NCI-H187 treated with DMSO at 0.1 percent for 48 hours (cell line): ENCODE results near the gene RPL27A.

Experiments
- DNase-seq: peaks from one replicate; lab custom pipeline; 2025; lab: John Stamatoyannopoulos, UW

Gene RPL27A

DNA sequence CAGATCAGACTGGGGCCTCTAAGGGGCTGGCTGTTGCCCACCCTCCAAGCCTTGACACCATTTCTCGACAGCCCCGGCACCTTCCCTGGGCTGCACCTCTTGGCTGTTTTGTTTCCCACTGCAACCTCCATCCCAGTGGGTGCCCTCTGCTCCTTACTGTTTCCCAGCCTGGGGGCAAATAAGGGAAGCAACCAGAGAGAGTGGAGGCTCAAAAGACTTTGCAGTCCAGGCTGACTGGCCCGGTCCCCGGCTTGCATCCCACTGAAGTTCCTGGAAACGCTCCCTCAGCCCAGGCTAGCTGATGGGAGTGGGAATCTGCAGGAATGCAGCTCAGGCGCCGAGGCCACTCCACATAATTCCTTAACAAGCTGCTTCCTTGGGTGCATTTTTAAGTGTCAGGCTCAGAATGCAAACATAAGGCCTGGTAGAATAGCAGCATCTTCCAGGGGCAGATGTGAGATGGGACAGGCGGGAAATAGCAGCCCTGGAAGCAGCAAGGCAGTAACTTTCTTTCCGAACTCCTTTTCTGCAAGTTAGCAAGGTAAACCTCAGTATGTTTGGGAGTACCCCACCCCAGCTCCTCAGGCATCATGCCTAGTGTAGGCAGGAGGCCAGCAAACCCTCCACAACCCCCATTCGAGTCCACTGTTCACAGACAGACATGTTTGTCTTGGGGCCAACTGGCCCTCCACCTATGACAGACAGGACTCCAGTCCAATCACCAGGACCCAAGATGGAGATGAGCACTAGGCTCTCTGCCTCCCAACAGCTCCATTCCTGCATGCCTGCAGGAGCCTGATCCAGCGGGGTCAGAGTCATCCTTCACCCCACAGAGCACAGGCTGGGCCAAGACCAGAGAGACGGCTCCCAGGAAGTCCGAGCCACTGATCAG, 39.3 kb downstream of the RPL27A start:
- no peak for DNase-seq

DNA sequence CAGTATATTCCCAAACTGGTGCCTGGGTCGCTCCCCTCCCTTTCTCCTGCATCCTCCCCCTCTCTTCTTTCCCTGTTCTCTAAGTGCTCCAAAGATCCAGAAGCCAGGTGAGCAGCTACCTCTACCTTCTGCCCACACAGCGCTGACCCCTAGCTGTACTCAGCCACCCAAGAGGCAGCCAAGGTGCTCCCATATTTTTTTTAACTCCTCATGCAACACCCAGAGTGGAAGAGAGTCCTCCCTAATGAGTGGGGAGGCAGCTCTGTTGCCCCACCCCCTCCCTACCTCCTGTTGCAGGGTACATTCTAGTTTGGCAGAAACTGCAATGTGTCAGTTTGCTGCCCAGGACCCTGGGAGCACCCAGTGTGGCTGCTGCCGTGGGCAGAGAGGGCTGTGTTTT, 40.2 kb downstream of the RPL27A start:
- DNase-seq, result no peak

DNA sequence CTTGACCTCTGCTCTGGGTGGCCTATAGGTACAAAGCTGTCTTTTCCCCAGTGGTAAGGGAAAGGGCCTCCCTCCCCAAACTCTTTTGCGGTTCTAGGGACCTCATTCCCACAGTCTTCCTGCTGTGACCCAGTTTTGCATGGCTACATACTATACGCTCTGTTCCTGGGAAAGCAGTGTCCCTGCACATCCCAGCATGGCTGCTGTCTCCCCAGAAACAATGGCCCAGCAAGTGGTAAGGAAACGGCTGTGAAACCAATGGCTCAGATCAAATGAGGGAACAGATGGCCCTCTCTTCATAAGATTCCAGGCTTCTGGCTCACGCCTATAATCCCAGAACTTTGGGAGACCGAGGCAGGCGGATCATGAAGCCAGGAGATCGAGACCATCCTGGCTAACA, 41.1 kb downstream of the RPL27A start:
- DNase-seq, result no peak

DNA sequence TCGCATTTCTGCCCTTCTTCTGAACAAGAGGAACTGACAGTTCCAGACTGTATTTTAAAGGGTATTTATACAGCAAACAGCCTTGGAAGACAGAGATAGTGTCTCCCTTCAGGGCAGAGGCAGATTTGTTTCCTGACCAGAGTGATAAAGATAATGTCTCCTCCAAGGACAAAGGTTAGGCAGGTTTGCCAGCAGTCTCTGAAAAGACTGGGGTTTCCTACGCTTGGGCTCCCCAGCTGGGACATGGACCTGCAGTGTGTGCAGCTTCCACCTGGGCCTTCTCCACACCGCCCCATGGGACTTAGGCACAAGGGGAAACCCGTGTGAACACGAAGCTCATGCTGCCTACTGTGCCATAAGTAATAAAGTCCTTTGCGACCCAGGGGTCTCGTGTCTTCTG, 42.1 kb downstream of the RPL27A start:
- no peak for DNase-seq

DNA sequence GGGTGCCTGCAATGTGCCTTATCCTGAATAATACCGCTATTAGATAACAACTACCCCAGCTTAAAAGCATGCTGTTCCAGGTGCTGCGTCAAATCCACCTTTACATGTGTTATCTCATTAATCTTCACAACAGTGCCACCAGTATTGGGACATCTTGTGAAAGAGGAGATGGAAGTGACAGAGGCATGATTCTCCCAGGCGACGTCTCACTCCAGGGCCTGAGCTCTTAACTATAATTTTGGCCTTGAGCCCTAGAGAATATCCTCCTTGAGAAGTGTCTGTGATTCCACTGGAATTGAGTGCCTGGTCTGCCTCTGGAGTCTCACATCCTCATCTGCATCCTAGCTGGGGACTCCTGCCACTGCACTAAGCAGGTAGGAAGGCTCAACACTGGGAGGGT, 43.8 kb downstream of the RPL27A start:
- DNase-seq, result no peak

DNA sequence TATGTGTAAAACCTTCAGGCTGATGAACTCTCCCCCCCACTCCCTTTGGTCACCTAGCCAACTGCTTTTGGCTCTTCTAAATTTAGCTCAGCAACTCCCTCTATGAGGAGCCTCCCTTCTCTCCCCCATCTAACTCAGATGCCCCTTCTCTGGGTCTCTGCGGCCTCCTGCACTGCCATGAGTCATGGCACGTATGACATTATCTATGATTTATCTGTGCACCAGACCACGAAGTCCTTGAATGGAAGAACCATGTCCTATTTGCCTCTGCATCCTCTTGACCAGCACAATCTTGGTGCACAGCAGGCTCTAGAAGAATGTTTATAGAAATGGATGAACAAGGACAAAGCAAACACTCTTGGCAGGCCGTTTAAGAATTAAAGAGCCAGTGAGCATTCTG, 46.0 kb downstream of the RPL27A start:
- DNase-seq, result no peak

DNA sequence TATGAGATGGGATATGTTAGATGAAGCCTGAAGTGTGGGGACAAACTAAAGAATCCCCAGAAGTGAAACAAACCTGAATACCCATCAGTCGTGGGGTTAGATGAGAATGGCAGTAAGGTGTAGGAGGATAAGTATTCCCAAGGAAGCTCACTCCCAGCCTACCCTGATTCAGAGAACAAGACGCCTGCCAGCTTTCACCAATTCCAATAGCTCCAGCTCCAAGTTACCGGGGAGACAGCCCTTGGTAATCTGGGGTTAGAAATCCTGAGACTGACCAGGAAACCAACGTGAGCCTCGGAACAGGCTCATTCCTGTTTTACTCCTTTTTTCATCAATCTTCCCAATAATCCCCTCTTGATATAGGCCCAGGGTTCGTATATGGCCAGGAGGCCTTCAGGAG, 46.5 kb downstream of the RPL27A start:
- no peak for DNase-seq

DNA sequence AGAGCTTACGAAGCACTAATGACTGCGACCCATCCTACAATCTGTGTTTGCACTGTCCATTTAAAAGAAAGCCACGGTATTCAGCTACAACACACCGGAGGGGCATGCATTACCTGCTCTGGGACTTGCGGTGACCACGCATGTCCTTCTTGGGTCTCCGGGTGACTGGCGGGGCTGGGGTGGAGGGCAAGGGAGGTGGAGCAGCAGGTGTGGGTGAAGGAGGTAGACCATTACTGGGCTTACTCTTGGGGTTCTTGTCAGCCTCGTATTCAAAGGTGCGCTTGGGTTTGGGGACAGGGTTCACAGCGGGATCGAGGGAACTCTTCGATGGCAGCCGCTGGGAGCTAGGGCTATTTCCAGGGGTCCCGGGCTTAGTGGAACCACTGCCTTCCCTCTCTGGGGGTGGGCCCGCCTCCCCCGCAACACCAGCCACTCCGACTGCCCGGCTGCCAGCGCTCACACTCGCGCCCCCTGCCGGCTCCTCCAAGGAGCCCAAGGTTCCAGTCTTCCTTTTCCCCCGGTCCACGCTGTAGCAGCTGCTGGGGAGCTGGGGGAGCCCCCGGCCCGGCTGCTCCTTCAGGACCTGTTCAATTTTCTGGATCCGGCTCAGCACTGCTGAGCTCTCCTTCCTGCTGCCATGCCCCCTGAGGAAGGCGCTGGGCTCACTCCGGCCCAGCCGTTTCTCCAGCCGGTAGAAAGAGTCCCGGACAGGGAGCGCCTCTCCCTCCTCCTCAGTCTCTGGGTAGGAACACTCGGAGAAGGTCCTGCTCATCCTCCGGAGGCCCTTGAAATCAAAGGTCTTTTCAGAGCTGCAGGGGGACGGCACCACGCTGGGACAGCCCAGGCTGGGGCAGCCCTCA, 47.5 kb downstream of the RPL27A start:
- no peak for DNase-seq

DNA sequence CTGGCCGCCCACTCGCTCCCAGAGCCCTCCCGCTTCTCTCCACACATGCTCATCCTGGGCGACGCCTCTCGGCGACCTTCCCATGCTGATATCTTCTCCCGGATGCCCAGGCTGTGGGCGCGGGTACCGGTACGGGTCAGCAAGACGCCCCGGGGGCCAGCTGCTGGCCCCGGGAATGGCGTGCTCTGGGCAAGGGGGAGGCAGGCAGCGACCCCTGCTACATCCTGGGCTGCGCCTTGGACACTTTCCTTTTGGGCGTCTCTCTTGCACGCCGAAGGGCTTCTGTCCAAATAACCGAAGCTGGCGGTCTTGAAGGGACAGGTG, 48.1 kb downstream of the RPL27A start:
- DNase-seq, result no peak

DNA sequence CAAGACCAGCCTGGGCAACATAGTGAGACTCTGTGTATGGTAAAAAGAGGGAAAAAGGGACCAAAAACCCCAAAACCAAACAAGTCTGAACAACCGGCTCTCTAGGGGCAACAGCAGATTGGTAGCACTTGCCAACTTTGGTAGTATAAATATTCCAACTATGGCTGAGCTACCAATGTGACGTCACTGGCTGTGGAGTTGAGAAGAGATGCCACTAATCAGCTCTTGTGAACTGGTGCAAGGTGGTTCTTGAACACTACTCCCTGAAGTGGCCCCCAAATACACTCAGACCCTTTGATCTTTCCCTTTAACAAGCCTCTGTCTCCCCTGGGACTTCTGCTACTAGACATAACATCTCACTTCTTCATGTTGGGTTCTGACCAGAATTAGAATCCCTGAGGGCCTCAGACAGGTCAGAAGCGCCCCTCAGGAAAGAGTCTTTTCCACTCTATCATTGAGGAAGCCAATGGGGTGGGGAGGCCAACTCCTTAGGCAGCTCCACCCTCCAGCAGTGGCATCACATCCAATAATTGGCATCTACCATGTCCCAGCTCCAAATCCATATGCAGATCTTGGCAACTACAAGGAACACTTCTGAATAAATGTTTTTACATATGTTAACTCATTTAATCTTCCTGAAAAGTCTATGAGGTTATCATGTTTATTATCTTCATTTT, 49.2 kb downstream of the RPL27A start:
- no peak for DNase-seq

DNA sequence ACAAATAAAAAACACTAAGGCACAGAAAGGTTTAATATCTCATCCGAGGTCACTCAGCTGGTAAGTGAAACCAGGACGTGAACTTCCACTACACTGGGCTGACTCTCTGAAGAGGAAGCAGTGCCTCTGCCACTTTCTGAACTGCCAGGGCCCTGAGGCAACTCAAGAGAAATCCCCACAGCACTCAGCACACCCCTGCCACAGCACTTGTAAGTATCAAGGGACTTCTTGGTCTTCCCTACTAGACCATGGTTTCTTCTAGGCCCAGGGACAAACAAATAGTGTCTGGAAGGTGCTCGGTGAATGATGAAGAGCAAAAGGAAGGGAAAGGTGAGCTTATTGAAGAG, 49.7 kb downstream of the RPL27A start:
- DNase-seq, result no peak

DNA sequence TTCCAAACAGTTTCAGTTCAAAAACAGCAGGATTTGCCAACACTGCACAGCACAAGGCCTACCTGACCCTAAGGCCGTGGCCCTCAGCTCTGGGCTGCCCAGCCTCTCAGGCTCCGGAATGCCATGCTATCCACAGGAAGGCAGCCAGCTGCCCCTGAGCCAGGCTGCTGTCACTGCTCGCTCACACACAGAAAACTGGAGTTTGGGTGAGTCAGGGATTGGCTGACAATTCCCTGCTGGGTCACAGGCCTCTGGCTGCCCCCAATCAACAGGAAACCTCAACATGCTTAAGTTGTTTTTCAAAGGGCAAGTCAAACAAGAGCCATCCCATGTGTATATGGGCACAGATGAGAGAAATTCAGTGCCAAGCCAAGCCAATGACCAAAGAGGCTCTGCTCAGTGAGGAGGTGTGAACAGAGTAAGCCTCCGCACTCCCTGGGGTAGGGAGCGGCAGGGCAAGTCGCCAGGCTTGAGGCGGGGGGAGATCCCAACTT, 50.2 kb downstream of the RPL27A start:
- no peak for DNase-seq

DNA sequence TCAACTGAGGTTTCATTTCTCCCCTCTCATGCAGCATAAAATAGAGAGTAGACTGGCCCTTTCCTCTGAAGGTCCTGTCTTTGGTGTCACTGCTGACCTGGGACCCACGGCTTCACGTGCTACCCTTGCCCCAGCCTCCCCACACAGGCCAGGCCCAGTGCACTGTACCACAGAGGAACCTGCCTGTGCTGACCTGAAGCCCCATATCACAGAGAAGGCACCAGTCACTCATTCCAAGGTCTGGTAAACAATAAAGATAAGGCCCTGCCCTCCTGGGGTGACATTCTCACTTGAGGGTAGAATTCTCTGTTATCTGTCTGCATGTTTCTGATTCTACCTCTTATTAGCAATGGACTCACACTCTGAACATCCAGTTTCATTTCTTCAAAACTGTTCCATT, 51.3 kb downstream of the RPL27A start:
- DNase-seq, result no peak

DNA sequence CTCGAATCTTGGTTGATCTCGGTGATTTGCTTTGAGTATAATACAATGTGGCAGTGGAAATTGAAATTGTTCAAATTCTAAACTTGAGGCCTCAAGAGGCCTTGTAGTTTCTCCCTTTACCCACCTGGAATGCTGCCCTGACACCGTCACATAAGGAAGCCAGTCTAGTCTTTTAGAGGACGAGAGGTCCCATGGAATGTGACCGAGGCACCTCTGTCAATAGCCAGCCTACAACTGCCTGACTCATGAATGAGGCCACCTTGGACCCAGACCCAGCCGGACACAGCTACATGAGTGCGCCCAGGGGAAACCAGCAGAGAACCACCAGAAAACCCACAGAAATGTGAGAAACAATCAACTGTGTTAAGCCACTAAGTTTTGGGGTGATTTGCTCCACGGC, 52.5 kb downstream of the RPL27A start:
- no peak for DNase-seq

DNA sequence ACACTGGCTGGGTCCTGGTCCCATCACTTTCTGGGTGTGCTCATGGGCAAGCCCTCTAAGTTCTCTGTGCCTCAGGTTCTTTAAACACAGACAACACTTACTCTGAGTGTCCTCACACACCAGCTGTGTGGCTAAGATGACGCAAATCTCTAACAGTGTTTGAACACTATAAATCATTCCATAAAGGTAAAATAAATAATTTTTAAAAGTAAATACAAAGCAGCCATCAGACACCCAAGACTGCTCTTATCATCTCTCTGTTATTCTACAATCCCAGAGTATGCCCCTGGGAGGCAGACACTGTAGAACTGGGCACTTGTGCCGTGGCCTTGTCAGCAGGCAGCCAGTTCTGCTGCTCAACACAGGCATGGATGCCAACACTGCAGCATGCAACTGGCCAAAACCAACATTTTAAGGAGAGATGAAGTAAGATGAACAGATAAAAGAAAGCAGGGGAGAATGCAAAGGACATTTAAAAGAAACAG, 56.8 kb downstream of the RPL27A start:
- no peak for DNase-seq
